Measurements from ENCODE around the gene SRM.
A peak's percentile ranks its signal among the peaks of the same experiment; 100 is the strongest.

The SRM gene

GRCh38 chr1:11062965-11063401, 3.2 kb upstream of the SRM start (continued):
- TF ChIP-seq ZNF18 (tag by site-specific recombination; IDR thresholded peaks at IDR 0.05): no peak
- no peak for TF ChIP-seq ZNF621 (tag by site-specific recombination; IDR thresholded peaks at IDR 0.05)
- peak; percentile 81; the same call in 1 of the 2 replicates for TF ChIP-seq PRDM1 (tag by site-specific recombination; IDR thresholded peaks at IDR 0.05)
- TF ChIP-seq ZNF169 (tag by site-specific recombination; IDR thresholded peaks at IDR 0.05): no peak
- TF ChIP-seq YY1 (tag by site-specific recombination; IDR thresholded peaks at IDR 0.05): no peak
- no peak for TF ChIP-seq ZNF24 (tag by site-specific recombination; IDR thresholded peaks at IDR 0.05)
- no peak for TF ChIP-seq ZNF654 (tag by site-specific recombination; IDR thresholded peaks at IDR 0.05; ENCODE audit: low read depth)

- H3K27ac ChIP-seq (ENCODE audit: extremely low read depth, low read depth, low read length): no peak overlapping the region
- H3K9me3 ChIP-seq (ENCODE audit: control insufficient read depth, insufficient read depth, low read depth, low read length): no peaks in the 10 kb centered on the region
- H3K4me1 ChIP-seq (ENCODE audit: control insufficient read depth, insufficient read depth, low read length): no peaks in the 10 kb centered on the region
- H3K4me3 ChIP-seq (ENCODE audit: low read depth, low read length): no peak overlapping the region
- ChIA-PET CTCF (interaction anchor here (0.5 to 5.0 kb wide), 3 partner anchors 24 to 562 kb away, joined by 3 to 43 read pairs (median 4); no protein-coding TSS in a partner anchor), POLR2A (interaction anchor here (0.6 to 2.6 kb wide), 3 partner anchors 9 to 38 kb away, joined by 4 to 12 read pairs (median 4); partner anchors contain the start of gene EXOSC10)
- no peak for TF ChIP-seq ZFHX2 (tag by site-specific recombination; conservative IDR thresholded peaks at IDR 0.05)
- TF ChIP-seq GLI4 (tag by site-specific recombination; IDR thresholded peaks at IDR 0.05): no peak
- peak; percentile 47; the same call in 1 of the 2 replicates for TF ChIP-seq ZNF335 (tag by site-specific recombination; conservative IDR thresholded peaks at IDR 0.05)
- TF ChIP-seq CTCF (tag by site-specific recombination; IDR thresholded peaks at IDR 0.05): 0 out of 2 replicates have a peak, but pooled peaks have one; percentile 36
- no peak for TF ChIP-seq ZFP37 (tag by site-specific recombination; IDR thresholded peaks at IDR 0.05)
- TF ChIP-seq ZNF600 (tag by site-specific recombination; IDR thresholded peaks at IDR 0.05): 0 out of 2 replicates have a peak, but pooled peaks have one; percentile 38
- no peak for TF ChIP-seq EGR2 (tag by site-specific recombination; IDR thresholded peaks at IDR 0.05; ENCODE audit: low read depth)
- TF ChIP-seq ZBTB17 (tag by site-specific recombination; IDR thresholded peaks at IDR 0.05): peak; percentile 39; the same call in 1 of the 2 replicates
- peak; percentile 64 for TF ChIP-seq ZBTB48 (tag by site-specific recombination; IDR thresholded peaks at IDR 0.05)
- H3K36me3 ChIP-seq (ENCODE audit: control insufficient read depth in 2 of 2, insufficient read depth in 1 of 2, low read length in 2 of 2): peaks cover 29 to 65% of the 10 kb centered on the region in 2 experiments
Observed at GRCh38 chr1:11061652-11062365, 2.0 kb upstream of the SRM start.

- CTCF ChIA-PET: interaction anchor here (0.6 to 5.0 kb wide), 2 partner anchors 22 to 75 kb away, joined by 3 to 43 read pairs; no protein-coding TSS in a partner anchor
- peak overlapping the region; percentile 87 for H3K4me3 ChIP-seq (ENCODE audit: low read depth, low read length)
- peaks cover 22 to 62% of the 10 kb centered on the region in 2 experiments; a peak in 2 of 3 replicates for H3K36me3 ChIP-seq (ENCODE audit: control insufficient read depth in 2 of 2, insufficient read depth in 1 of 2, low read length in 2 of 2)
- no peaks in the 10 kb centered on the region for H3K4me1 ChIP-seq (ENCODE audit: control insufficient read depth, insufficient read depth, low read length)
- H3K9me3 ChIP-seq (ENCODE audit: control insufficient read depth, insufficient read depth, low read depth, low read length): no peaks in the 10 kb centered on the region
- peak overlapping the region; percentile 94 for H3K27ac ChIP-seq (ENCODE audit: extremely low read depth, low read depth, low read length)
- POLR2A ChIA-PET: interaction anchor here (0.6 to 2.6 kb wide), 4 partner anchors 8 to 40 kb away, joined by 3 to 12 read pairs (median 6); partner anchors contain the start of gene EXOSC10
- no peak for TF ChIP-seq ZNF830 (tag by site-specific recombination; IDR thresholded peaks at IDR 0.05; ENCODE audit: low read depth)
- TF ChIP-seq SP7 (tag by site-specific recombination; IDR thresholded peaks at IDR 0.05): no peak
- no peak for TF ChIP-seq ZBTB17 (tag by site-specific recombination; IDR thresholded peaks at IDR 0.05)
- no peak for TF ChIP-seq ZSCAN16 (tag by site-specific recombination; IDR thresholded peaks at IDR 0.05)
- TF ChIP-seq ZNF366 (tag by site-specific recombination; conservative IDR thresholded peaks at IDR 0.05): no peak
- no peak for TF ChIP-seq KLF1 (tag by site-specific recombination; IDR thresholded peaks at IDR 0.05)
- TF ChIP-seq ZNF223 (tag by site-specific recombination; IDR thresholded peaks at IDR 0.05): no peak
- no peak; the same call in 1 of the 2 replicates for TF ChIP-seq ZNF76 (tag by site-specific recombination; IDR thresholded peaks at IDR 0.05; ENCODE audit: borderline replicate concordance, low read depth)
- no peak for TF ChIP-seq ZNF529 (tag by site-specific recombination; IDR thresholded peaks at IDR 0.05; ENCODE audit: insufficient replicate concordance)
- no peak for TF ChIP-seq ZNF211 (tag by site-specific recombination; IDR thresholded peaks at IDR 0.05; ENCODE audit: low read depth)
- TF ChIP-seq ZNF292 (tag by site-specific recombination; IDR thresholded peaks at IDR 0.05; ENCODE audit: borderline replicate concordance, low read depth): no peak
- TF ChIP-seq ZNF785 (tag by site-specific recombination; IDR thresholded peaks at IDR 0.05): peak; percentile 11; the same call in 1 of the 2 replicates
- no peak for TF ChIP-seq ZNF561 (tag by site-specific recombination; IDR thresholded peaks at IDR 0.05; ENCODE audit: borderline replicate concordance)
- no peak for TF ChIP-seq ZNF48 (tag by site-specific recombination; IDR thresholded peaks at IDR 0.05)
- no peak for TF ChIP-seq MZF1 (tag by site-specific recombination; IDR thresholded peaks at IDR 0.05; ENCODE audit: borderline replicate concordance)
Observed at GRCh38 chr1:11059155-11059967, 457 bp downstream of the SRM start.

Data from HEK293 (cell line).